GM23248 (cell line): ENCODE results near the gene SEPTIN12.

Experiments used
- EZH2 ChIP-seq: fragments of 200-600 bp; sonication (generic); IDR thresholded peaks from 2 replicates; pipeline ENCODE4 v1.6.1; 2018; ENCODE audit warnings: antibody characterized with exemption, mild to moderate bottlenecking; ENCODE audit not compliant: insufficient read depth, poor library complexity, severe bottlenecking
- EZH2phosphoT487 ChIP-seq: fragments of 200-600 bp; sonication (generic); IDR thresholded peaks from 2 replicates; pipeline ENCODE4 v1.6.1; 2018; ENCODE audit warnings: antibody characterized with exemption, moderate library complexity, mild to moderate bottlenecking, low read depth; ENCODE audit not compliant: insufficient read depth

- TF ChIP-seq EZH2phosphoT487 (no peak), EZH2 (no peak)
These were observed 43.4 kb downstream of the SEPTIN12 start for GRCh38 chr16:4744555-4745273.
